ENCODE data around the gene KLHL22.
"Not testable (repeated sequence)": the region's sequence is repeated elsewhere in the genome, so short reads cannot be mapped to it uniquely, and the experiment has no call there.

Gene KLHL22

GRCh38 chr22:20523086-20523983, 27.7 kb upstream of the KLHL22 start:
- peak; percentile 63 for DNase-seq

GRCh38 chr22:20522134-20523004, 26.8 kb upstream of the KLHL22 start:
- DNase-seq, result no peak

GRCh38 chr22:20520093-20520511, 24.5 kb upstream of the KLHL22 start:
- no peak for DNase-seq

- DNase-seq, result no peak
Measured at GRCh38 chr22:20519558-20519957, 24.0 kb upstream of the KLHL22 start.

- DNase-seq, result no peak
Measured at GRCh38 chr22:20517841-20518592, 22.4 kb upstream of the KLHL22 start.

GRCh38 chr22:20517422-20517821, 21.8 kb upstream of the KLHL22 start:
- no peak for DNase-seq

GRCh38 chr22:20516399-20516798, 20.8 kb upstream of the KLHL22 start:
- no peak for DNase-seq

- no peak for DNase-seq
Measured at GRCh38 chr22:20514658-20515406, 19.2 kb upstream of the KLHL22 start.

GRCh38 chr22:20511578-20512229, 16.1 kb upstream of the KLHL22 start:
- DNase-seq, result no peak

GRCh38 chr22:20510811-20511577, 15.4 kb upstream of the KLHL22 start:
- no peak for DNase-seq

- DNase-seq, result peak; percentile 62
Measured at GRCh38 chr22:20509344-20510047, 13.9 kb upstream of the KLHL22 start.

GRCh38 chr22:20508815-20509271, 13.2 kb upstream of the KLHL22 start:
- no peak for DNase-seq

GRCh38 chr22:20508067-20508755, 12.6 kb upstream of the KLHL22 start:
- not testable (repeated sequence) for DNase-seq

GRCh38 chr22:20507253-20508066, 11.9 kb upstream of the KLHL22 start, which contains the start of gene MED15:
TSS of gene MED15 (plus strand) at chr22:20507610. CDS start at chr22:20507679, 69 bp downstream.
- DNase-seq, result peak; percentile 31

- no peak for DNase-seq
Measured at GRCh38 chr22:20506543-20507252, 11.1 kb upstream of the KLHL22 start.

- not testable (repeated sequence) for DNase-seq
Measured at GRCh38 chr22:20504293-20504922, 8.8 kb upstream of the KLHL22 start.

- DNase-seq, result no peak
Measured at GRCh38 chr22:20503816-20504215, 8.2 kb upstream of the KLHL22 start.

All from GF-D8 (cell line).